SK-N-SH treated with all-trans-retinoic acid at 6 μM for 48 hours (cell line): ENCODE data around the gene TMEM156.
"Not testable (repeated sequence)": the region's sequence is repeated elsewhere in the genome, so short reads cannot be mapped to it uniquely, and the experiment has no call there.

Experiments
- ATAC-seq: fragments of 200-7000 bp; cut with Tn5 transposase; 3 replicates; pipeline ENCODE4 v1.9.1; 2020; ENCODE audit warnings: mild to moderate bottlenecking, moderate library complexity
- ARNTL ChIP-seq: fragments of 450-650 bp; formaldehyde crosslinking; IDR thresholded peaks from 2 replicates; pipeline ENCODE4 v1.5.0; 2020; ENCODE audit warnings: low read depth, mild to moderate bottlenecking, moderate library complexity, borderline replicate concordance
- BACH2 ChIP-seq: fragments of 250-450 bp; sonication (Bioruptor Pico); IDR thresholded peaks from 2 replicates; pipeline ENCODE4 v1.9.0; 2021; ENCODE audit warnings: mild to moderate bottlenecking, borderline replicate concordance
- CREB5 ChIP-seq: fragments of 250-450 bp; sonication (Bioruptor Pico); IDR thresholded peaks from 2 replicates; pipeline ENCODE4 v1.5.1; 2020; ENCODE audit warnings: low read depth, mild to moderate bottlenecking, moderate library complexity
- CSDC2 ChIP-seq: fragments of 250-450 bp; sonication (Bioruptor Pico); IDR thresholded peaks from 2 replicates; pipeline ENCODE4 v1.5.0; 2020; ENCODE audit warnings: mild to moderate bottlenecking, moderate library complexity
- CSRNP3 ChIP-seq: fragments of 250-450 bp; sonication (Bioruptor Pico); IDR thresholded peaks from 2 replicates; pipeline ENCODE4 v1.5.1; 2021; ENCODE audit warnings: mild to moderate bottlenecking, moderate library complexity
- ESRRG ChIP-seq: fragments of 250-450 bp; sonication (Bioruptor Pico); IDR thresholded peaks from 2 replicates; pipeline ENCODE4 v1.6.1; 2021; ENCODE audit warnings: mild to moderate bottlenecking
- ISL1 ChIP-seq: fragments of 250-450 bp; sonication (Bioruptor Pico); IDR thresholded peaks from 2 replicates; pipeline ENCODE4 v2.1.2; 2022; ENCODE audit warnings: mild to moderate bottlenecking, moderate library complexity
- OSR1 ChIP-seq: fragments of 250-450 bp; sonication (Bioruptor Pico); IDR thresholded peaks from 2 replicates; pipeline ENCODE4 v1.8.0; 2022; ENCODE audit warnings: moderate library complexity, mild to moderate bottlenecking, inconsistent platforms
- PPARA ChIP-seq: fragments of 250-450 bp; sonication (Bioruptor Pico); IDR thresholded peaks from 2 replicates; pipeline ENCODE4 v1.5.0; 2020; ENCODE audit warnings: mild to moderate bottlenecking, borderline replicate concordance
- RARB ChIP-seq: fragments of 250-450 bp; sonication (Bioruptor Pico); IDR thresholded peaks from 2 replicates; pipeline ENCODE4 v1.8.0; 2021; ENCODE audit warnings: mild to moderate bottlenecking, moderate library complexity
- SNAI2 ChIP-seq: fragments of 250-450 bp; sonication (Bioruptor Pico); IDR thresholded peaks from 2 replicates; pipeline ENCODE4 v1.5.0; 2020; ENCODE audit warnings: mild to moderate bottlenecking, moderate library complexity
- TCF4 ChIP-seq: fragments of 250-450 bp; sonication (Bioruptor Pico); IDR thresholded peaks from 2 replicates; pipeline ENCODE4 v1.8.0; 2021; ENCODE audit warnings: mild to moderate bottlenecking, moderate library complexity, borderline replicate concordance
- TOX ChIP-seq: fragments of 250-450 bp; sonication (Bioruptor Pico); IDR thresholded peaks from 2 replicates; pipeline ENCODE4 v1.8.0; 2021; ENCODE audit warnings: mild to moderate bottlenecking, moderate library complexity, borderline replicate concordance
- TSHZ2 ChIP-seq: fragments of 250-450 bp; sonication (Bioruptor Pico); IDR thresholded peaks from 2 replicates; pipeline ENCODE4 v1.5.0; 2020; ENCODE audit warnings: mild to moderate bottlenecking, moderate library complexity
- ZC3H10 ChIP-seq: fragments of 250-450 bp; sonication (Bioruptor Pico); IDR thresholded peaks from 2 replicates; pipeline ENCODE4 v1.5.1; 2021; ENCODE audit warnings: mild to moderate bottlenecking, moderate library complexity
- ZFP3 ChIP-seq: fragments of 250-450 bp; sonication (Bioruptor Pico); IDR thresholded peaks from 2 replicates; pipeline ENCODE4 v1.5.0; 2020; ENCODE audit warnings: mild to moderate bottlenecking, moderate library complexity
- ZFP30 ChIP-seq: fragments of 450-650 bp; formaldehyde crosslinking; IDR thresholded peaks from 2 replicates; pipeline ENCODE4 v1.5.0; 2022; ENCODE audit warnings: mild to moderate bottlenecking, moderate library complexity
- ZNF8 ChIP-seq: fragments of 450-650 bp; formaldehyde crosslinking; IDR thresholded peaks from 2 replicates; pipeline ENCODE4 v1.5.0; 2020; ENCODE audit warnings: mild to moderate bottlenecking, moderate library complexity
- TF ChIP-seq, protein P1 (sequence below): fragments of 250-450 bp; sonication (Bioruptor Pico); IDR thresholded peaks from 2 replicates; pipeline ENCODE4 v1.8.0; 2021; ENCODE audit warnings: low read depth, mild to moderate bottlenecking, moderate library complexity, borderline replicate concordance

Gene TMEM156

DNA sequence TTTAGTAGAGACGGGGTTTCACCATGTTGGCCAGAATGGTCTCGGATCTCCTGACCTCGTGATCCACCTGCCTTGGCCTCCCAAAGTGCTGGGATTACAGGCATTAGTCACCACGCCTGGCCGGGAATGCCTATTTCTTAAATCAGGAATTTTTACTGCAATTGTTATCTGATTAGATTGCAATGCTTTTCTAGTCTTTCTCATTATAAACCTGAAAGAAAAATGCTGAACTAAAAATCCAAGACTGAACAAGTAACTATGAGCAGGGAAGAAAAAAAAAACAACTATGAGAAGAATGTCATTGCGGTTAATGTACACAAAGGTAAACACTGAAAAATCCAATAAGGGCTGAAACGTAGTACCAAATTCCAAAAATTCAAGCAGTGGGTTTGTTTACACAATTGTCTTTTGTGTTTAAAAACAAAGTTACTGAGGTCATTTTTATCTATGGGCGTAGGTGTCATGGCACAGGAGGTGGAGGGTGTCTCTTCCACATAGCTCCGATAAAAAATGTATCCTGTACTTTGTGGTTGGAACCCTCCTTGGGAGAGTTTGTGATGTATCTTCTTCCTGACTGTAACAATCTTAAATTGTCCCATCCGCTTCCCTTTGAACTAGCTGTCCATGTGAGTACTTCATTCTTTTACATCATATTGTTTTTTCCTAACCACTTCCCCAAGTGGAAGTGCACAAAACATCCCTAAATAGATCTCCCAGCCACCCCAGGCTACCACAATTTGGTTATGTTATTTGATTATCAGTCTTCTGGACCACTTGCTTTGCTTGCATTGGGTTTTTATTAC, 11.1 kb upstream of the TMEM156 start:
- peak; percentile 37; the same call in 1 of the 2 replicates for TF ChIP-seq ISL1 (CRISPR knock-in tag)
- TF ChIP-seq ARNTL (CRISPR knock-in tag): no peak
- TF ChIP-seq, all 23 proteins: peak for 1
- no peak for ATAC-seq

DNA sequence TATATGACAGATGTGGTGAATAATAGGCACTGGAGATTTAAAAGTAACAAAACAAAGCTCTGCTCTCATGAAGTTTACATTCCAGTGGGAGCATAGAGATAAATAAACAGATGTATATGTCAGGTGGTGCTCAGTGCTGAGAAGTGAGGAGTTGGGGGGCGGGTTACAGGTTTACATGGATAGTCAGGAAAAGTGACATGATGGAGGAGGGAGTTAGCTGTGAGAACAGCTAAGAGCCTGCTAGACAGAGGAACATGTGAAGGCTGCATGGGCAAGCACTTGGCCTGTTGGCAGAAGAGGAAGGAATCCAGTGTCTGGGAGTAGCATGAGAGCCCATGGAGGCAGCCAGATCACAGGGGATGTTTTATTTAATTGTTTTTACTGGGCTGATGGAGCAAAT, 10.2 kb upstream of the TMEM156 start:
- no peak for TF ChIP-seq ESRRG (CRISPR knock-in tag)
- no peak for TF ChIP-seq TCF4 (CRISPR knock-in tag)
- no peak for TF ChIP-seq RARB (CRISPR knock-in tag)
- no peak for TF ChIP-seq TOX (CRISPR knock-in tag)
- no peak for TF ChIP-seq ARNTL (CRISPR knock-in tag)
- TF ChIP-seq BACH2 (CRISPR knock-in tag): no peak
- TF ChIP-seq OSR1 (CRISPR knock-in tag): no peak
- no peak for TF ChIP-seq ZC3H10 (CRISPR knock-in tag)
- no peak for TF ChIP-seq ZFP30 (CRISPR knock-in tag)
- TF ChIP-seq SNAI2 (CRISPR knock-in tag): no peak
- TF ChIP-seq CSRNP3 (CRISPR knock-in tag): no peak
- TF ChIP-seq TSHZ2: no peak
- TF ChIP-seq PPARA (CRISPR knock-in tag): no peak
- no peak for ATAC-seq

DNA sequence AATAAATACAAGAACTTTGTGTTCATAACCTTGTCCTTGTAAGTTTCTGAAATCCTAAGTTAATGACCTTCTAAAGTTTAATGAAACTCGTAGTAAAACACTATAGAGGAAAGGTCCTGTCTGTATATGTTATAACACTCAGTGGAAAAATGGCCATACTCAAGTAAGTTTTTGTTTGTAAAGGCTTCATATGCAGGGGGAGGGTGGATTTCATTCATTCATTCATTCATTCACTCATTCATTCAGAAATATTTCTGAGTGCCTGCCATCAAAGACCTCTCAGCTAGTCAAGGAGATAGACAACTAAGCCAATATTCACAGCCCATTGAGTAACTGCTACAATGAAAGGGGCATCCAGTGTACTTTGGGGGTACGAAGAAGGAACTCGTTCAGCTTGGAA, 6.9 kb upstream of the TMEM156 start:
- TF ChIP-seq BACH2 (CRISPR knock-in tag): no peak
- no peak for TF ChIP-seq ZNF8 (CRISPR knock-in tag)
- TF ChIP-seq ZFP30 (CRISPR knock-in tag): no peak
- no peak for TF ChIP-seq CSDC2
- TF ChIP-seq ZFP3: no peak
- no peak for ATAC-seq

DNA sequence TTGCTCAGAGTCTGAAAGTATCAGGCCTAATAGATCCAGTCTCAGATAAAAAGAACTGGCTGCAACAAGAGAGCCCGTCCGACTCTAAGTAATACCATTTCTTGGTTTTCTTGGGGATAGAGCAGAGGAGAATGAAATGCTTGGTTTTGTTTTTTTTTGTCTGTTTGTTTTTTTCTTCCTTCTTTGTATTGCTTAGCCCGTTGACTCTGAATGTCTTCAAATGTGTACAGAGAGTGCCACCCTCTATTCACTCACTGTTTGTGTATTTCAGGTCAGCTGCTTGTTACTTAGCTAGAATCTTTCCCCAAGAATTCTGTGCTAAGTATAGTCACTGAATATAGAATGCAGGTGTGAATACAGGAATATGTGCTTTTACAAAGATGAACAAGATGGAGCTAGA, 5.7 kb upstream of the TMEM156 start:
- ATAC-seq: peak; percentile 45
- no peak for TF ChIP-seq ARNTL (CRISPR knock-in tag)
- no peak for TF ChIP-seq ZFP3
- no peak for TF ChIP-seq ZFP30 (CRISPR knock-in tag)

DNA sequence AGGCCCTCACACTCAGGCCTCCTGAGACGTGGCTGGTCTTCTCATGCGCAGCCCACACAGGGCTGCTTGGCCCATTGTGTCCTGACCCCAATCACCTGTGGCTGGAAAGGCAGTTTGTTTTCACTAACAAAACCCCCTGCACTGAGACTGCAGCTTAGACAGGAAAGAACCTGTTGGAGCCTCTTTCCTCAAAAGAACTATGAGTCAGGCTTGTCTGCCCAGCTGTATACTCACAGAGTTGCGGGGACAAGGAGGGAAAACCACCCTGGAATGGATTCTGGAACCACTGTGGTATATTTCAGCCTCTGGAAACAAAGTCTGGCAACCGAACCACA, 5.2 kb upstream of the TMEM156 start:
- TF ChIP-seq CREB5 (CRISPR knock-in tag) (no peak), TCF4 (CRISPR knock-in tag) (no peak), SNAI2 (CRISPR knock-in tag) (no peak), ZFP30 (CRISPR knock-in tag) (no peak)
- peak; percentile 77 for ATAC-seq

GRCh38 chr4:39036172-39036571, 4.0 kb upstream of the TMEM156 start:
- TF ChIP-seq SNAI2 (CRISPR knock-in tag): no peak
- no peak for TF ChIP-seq ZFP3
- TF ChIP-seq, protein P1, sequence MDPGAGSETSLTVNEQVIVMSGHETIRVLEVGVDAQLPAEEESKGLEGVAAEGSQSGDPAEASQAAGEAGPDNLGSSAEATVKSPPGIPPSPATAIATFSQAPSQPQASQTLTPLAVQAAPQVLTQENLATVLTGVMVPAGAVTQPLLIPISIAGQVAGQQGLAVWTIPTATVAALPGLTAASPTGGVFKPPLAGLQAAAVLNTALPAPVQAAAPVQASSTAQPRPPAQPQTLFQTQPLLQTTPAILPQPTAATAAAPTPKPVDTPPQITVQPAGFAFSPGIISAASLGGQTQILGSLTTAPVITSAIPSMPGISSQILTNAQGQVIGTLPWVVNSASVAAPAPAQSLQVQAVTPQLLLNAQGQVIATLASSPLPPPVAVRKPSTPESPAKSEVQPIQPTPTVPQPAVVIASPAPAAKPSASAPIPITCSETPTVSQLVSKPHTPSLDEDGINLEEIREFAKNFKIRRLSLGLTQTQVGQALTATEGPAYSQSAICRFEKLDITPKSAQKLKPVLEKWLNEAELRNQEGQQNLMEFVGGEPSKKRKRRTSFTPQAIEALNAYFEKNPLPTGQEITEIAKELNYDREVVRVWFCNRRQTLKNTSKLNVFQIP (CRISPR knock-in tag): no peak
- TF ChIP-seq ZC3H10 (CRISPR knock-in tag): no peak
- no peak for TF ChIP-seq CSRNP3 (CRISPR knock-in tag)
- no peak for TF ChIP-seq TOX (CRISPR knock-in tag)
- TF ChIP-seq ISL1 (CRISPR knock-in tag): no peak

GRCh38 chr4:39031590-39032020, 604 bp downstream of the TMEM156 start:
- ATAC-seq: not testable (repeated sequence)

More at GRCh38 chr4:39036172-39036571, 4.0 kb upstream of the TMEM156 start:
- ATAC-seq: no peak
